Ishikawa (cell line): ENCODE data around the gene ANKRD62.

ENCODE experiments used
- CEBPB ChIP-seq: IDR thresholded peaks from 2 replicates; pipeline ENCODE4 v1.6.1; 2012
- CREB1 ChIP-seq: IDR thresholded peaks from 2 replicates; pipeline ENCODE4 v1.6.1; 2012; ENCODE audit warnings: low read depth
- EP300 ChIP-seq: IDR thresholded peaks from 2 replicates; pipeline ENCODE4 v1.6.1; 2012; ENCODE audit warnings: borderline replicate concordance
- FOXM1 ChIP-seq: IDR thresholded peaks from 2 replicates; pipeline ENCODE4 v1.6.1; 2012; ENCODE audit warnings: low read depth, borderline replicate concordance
- TAF1 ChIP-seq: IDR thresholded peaks from 2 replicates; pipeline ENCODE4 v1.6.1; 2012; ENCODE audit warnings: low read depth, mild to moderate bottlenecking
- TCF12 ChIP-seq: IDR thresholded peaks from 2 replicates; pipeline ENCODE4 v1.6.1; 2012; ENCODE audit warnings: low read depth
- TEAD4 ChIP-seq: IDR thresholded peaks from 2 replicates; pipeline ENCODE4 v1.6.1; 2012
- YY1 ChIP-seq: IDR thresholded peaks from 2 replicates; pipeline ENCODE4 v1.6.1; 2012; ENCODE audit warnings: low read depth
- ZBTB7A ChIP-seq: IDR thresholded peaks from 2 replicates; pipeline ENCODE4 v1.6.1; 2012; ENCODE audit warnings: low read depth
- TF ChIP-seq, protein P1 (sequence below): IDR thresholded peaks from 2 replicates; pipeline ENCODE4 v1.6.1; 2012
- TF ChIP-seq, protein P2 (sequence below): IDR thresholded peaks from 2 replicates; pipeline ENCODE4 v1.6.1; 2012; ENCODE audit warnings: low read depth, mild to moderate bottlenecking

DNA sequence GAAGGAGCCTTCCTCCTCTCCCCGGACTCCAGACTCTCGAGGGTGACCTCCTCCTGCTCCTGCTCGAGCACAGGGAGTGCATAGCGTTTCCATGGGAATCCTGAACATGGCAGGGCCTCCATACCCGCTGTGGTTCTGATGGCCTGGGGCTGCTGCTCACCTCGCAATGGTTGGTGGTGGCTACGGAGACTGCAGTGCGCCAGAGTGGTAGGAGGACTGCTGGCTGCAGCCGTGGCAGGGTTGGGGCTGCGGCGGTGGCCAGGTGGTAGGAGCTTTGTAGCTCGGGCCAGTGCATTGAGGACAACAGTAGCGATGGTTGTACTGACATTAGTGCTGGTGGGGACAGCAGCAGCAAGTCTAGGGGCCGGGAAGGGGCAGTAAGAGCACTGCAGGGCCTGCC is 32.0 kb upstream of the ANKRD62 start:
- TF ChIP-seq EP300 (no peak), CEBPB (no peak), TAF1 (no peak), FOXM1 (no peak), ZBTB7A (no peak), TCF12 (no peak), CREB1 (no peak), TEAD4 (no peak), YY1 (no peak)
- TF ChIP-seq, protein P1, sequence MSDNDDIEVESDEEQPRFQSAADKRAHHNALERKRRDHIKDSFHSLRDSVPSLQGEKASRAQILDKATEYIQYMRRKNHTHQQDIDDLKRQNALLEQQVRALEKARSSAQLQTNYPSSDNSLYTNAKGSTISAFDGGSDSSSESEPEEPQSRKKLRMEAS, result no peak
- TF ChIP-seq, protein P2, sequence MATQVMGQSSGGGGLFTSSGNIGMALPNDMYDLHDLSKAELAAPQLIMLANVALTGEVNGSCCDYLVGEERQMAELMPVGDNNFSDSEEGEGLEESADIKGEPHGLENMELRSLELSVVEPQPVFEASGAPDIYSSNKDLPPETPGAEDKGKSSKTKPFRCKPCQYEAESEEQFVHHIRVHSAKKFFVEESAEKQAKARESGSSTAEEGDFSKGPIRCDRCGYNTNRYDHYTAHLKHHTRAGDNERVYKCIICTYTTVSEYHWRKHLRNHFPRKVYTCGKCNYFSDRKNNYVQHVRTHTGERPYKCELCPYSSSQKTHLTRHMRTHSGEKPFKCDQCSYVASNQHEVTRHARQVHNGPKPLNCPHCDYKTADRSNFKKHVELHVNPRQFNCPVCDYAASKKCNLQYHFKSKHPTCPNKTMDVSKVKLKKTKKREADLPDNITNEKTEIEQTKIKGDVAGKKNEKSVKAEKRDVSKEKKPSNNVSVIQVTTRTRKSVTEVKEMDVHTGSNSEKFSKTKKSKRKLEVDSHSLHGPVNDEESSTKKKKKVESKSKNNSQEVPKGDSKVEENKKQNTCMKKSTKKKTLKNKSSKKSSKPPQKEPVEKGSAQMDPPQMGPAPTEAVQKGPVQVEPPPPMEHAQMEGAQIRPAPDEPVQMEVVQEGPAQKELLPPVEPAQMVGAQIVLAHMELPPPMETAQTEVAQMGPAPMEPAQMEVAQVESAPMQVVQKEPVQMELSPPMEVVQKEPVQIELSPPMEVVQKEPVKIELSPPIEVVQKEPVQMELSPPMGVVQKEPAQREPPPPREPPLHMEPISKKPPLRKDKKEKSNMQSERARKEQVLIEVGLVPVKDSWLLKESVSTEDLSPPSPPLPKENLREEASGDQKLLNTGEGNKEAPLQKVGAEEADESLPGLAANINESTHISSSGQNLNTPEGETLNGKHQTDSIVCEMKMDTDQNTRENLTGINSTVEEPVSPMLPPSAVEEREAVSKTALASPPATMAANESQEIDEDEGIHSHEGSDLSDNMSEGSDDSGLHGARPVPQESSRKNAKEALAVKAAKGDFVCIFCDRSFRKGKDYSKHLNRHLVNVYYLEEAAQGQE, result no peak
